ENCODE results near the gene PTTG1IP. TPM values are rescaled to one million over a fixed set of nuclear protein-coding genes. Genes with fewer than 3 reads are reported as not detected.

The PTTG1IP gene
- total and polyA plus RNA-seq, 2 of the 13 experiments (the other 11 are each of a cell fraction or from before 2014, with no cell fraction given) = 161 to 700 TPM

- TF ChIP-seq PPARG (CRISPR knock-in tag; conservative IDR thresholded peaks at IDR 0.05) = peak; percentile 45; the same call in 1 of the 2 replicates
- TF ChIP-seq ZNF557 (CRISPR knock-in tag; IDR thresholded peaks at IDR 0.05) = no peak
- TF ChIP-seq, protein P1, sequence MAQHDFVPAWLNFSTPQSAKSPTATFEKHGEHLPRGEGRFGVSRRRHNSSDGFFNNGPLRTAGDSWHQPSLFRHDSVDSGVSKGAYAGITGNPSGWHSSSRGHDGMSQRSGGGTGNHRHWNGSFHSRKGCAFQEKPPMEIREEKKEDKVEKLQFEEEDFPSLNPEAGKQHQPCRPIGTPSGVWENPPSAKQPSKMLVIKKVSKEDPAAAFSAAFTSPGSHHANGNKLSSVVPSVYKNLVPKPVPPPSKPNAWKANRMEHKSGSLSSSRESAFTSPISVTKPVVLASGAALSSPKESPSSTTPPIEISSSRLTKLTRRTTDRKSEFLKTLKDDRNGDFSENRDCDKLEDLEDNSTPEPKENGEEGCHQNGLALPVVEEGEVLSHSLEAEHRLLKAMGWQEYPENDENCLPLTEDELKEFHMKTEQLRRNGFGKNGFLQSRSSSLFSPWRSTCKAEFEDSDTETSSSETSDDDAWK (CRISPR knock-in tag; IDR thresholded peaks at IDR 0.05) = no peak
- TF ChIP-seq MXI1 (IDR thresholded peaks at IDR 0.05; ENCODE audit: borderline replicate concordance, low read depth, low read length) = peak; percentile 95; the same call in 2 of the 3 replicates
- TF ChIP-seq ZBTB21 (CRISPR knock-in tag; IDR thresholded peaks at IDR 0.05) = no peak
- no peak for TF ChIP-seq ZNF451 (CRISPR knock-in tag; IDR thresholded peaks at IDR 0.05)
- TF ChIP-seq ZNF619 (CRISPR knock-in tag; IDR thresholded peaks at IDR 0.05) = no peak
- peak; percentile 74 for TF ChIP-seq HOXA9 (CRISPR knock-in tag; IDR thresholded peaks at IDR 0.05; ENCODE audit: borderline replicate concordance)
- TF ChIP-seq ZNF136 (CRISPR knock-in tag; IDR thresholded peaks at IDR 0.05; ENCODE audit: low read depth) = no peak
- TF ChIP-seq ELF3 (CRISPR knock-in tag; IDR thresholded peaks at IDR 0.05) = peak; percentile 34; the same call in 1 of the 2 replicates
- TF ChIP-seq ASH2L (IDR thresholded peaks at IDR 0.05; ENCODE audit: insufficient read length, low read depth, low read length) = peak; percentile 79
- TF ChIP-seq, protein P2, sequence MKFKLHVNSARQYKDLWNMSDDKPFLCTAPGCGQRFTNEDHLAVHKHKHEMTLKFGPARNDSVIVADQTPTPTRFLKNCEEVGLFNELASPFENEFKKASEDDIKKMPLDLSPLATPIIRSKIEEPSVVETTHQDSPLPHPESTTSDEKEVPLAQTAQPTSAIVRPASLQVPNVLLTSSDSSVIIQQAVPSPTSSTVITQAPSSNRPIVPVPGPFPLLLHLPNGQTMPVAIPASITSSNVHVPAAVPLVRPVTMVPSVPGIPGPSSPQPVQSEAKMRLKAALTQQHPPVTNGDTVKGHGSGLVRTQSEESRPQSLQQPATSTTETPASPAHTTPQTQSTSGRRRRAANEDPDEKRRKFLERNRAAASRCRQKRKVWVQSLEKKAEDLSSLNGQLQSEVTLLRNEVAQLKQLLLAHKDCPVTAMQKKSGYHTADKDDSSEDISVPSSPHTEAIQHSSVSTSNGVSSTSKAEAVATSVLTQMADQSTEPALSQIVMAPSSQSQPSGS (CRISPR knock-in tag; IDR thresholded peaks at IDR 0.05) = no peak; the same call in 1 of the 2 replicates
- peak; percentile 31; the same call in 1 of the 2 replicates for TF ChIP-seq ISL2 (CRISPR knock-in tag; IDR thresholded peaks at IDR 0.05)
- 0 out of 2 replicates have a peak, but pooled peaks have one; percentile 52 for TF ChIP-seq ZBED4 (CRISPR knock-in tag; IDR thresholded peaks at IDR 0.05; ENCODE audit: borderline replicate concordance)
- TF ChIP-seq TEAD3 (CRISPR knock-in tag; optimal IDR thresholded peaks at IDR 0.05; ENCODE audit: borderline replicate concordance) = peak; percentile 43
- TF ChIP-seq TBL1XR1 (IDR thresholded peaks at IDR 0.05; ENCODE audit: borderline replicate concordance, low read length, partially characterized antibody) = no peak
- TF ChIP-seq BORCS8-MEF2B (CRISPR knock-in tag; IDR thresholded peaks at IDR 0.05) = peak; percentile 56; the same call in 1 of the 2 replicates
- TF ChIP-seq, protein P3, sequence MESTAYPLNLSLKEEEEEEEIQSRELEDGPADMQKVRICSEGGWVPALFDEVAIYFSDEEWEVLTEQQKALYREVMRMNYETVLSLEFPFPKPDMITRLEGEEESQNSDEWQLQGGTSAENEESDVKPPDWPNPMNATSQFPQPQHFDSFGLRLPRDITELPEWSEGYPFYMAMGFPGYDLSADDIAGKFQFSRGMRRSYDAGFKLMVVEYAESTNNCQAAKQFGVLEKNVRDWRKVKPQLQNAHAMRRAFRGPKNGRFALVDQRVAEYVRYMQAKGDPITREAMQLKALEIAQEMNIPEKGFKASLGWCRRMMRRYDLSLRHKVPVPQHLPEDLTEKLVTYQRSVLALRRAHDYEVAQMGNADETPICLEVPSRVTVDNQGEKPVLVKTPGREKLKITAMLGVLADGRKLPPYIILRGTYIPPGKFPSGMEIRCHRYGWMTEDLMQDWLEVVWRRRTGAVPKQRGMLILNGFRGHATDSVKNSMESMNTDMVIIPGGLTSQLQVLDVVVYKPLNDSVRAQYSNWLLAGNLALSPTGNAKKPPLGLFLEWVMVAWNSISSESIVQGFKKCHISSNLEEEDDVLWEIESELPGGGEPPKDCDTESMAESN (CRISPR knock-in tag; conservative IDR thresholded peaks at IDR 0.05) = peak; percentile 82; the same call in 1 of the 2 replicates
- no peak for TF ChIP-seq TOPORS (CRISPR knock-in tag; IDR thresholded peaks at IDR 0.05)
- no peak for TF ChIP-seq NBN (conservative IDR thresholded peaks at IDR 0.05)
- TF ChIP-seq DR1 (CRISPR knock-in tag; IDR thresholded peaks at IDR 0.05) = peak; percentile 50; the same call in 1 of the 2 replicates
Observed at GRCh38 chr21:44801468-44802395, 71.8 kb downstream of the PTTG1IP start, which contains the start of gene UBE2G2 (continued).

Data from HepG2 (cell line).